NCI-H69 (cell line): Measurements from ENCODE around the gene LIMCH1.
"Not testable (repeated sequence)": the region's sequence is repeated elsewhere in the genome, so short reads cannot be mapped to it uniquely, and the experiment has no call there.

Experiments used
- DNase-seq: peaks from one replicate; lab custom pipeline; 2025; lab: John Stamatoyannopoulos, UW

Gene LIMCH1, protein sequence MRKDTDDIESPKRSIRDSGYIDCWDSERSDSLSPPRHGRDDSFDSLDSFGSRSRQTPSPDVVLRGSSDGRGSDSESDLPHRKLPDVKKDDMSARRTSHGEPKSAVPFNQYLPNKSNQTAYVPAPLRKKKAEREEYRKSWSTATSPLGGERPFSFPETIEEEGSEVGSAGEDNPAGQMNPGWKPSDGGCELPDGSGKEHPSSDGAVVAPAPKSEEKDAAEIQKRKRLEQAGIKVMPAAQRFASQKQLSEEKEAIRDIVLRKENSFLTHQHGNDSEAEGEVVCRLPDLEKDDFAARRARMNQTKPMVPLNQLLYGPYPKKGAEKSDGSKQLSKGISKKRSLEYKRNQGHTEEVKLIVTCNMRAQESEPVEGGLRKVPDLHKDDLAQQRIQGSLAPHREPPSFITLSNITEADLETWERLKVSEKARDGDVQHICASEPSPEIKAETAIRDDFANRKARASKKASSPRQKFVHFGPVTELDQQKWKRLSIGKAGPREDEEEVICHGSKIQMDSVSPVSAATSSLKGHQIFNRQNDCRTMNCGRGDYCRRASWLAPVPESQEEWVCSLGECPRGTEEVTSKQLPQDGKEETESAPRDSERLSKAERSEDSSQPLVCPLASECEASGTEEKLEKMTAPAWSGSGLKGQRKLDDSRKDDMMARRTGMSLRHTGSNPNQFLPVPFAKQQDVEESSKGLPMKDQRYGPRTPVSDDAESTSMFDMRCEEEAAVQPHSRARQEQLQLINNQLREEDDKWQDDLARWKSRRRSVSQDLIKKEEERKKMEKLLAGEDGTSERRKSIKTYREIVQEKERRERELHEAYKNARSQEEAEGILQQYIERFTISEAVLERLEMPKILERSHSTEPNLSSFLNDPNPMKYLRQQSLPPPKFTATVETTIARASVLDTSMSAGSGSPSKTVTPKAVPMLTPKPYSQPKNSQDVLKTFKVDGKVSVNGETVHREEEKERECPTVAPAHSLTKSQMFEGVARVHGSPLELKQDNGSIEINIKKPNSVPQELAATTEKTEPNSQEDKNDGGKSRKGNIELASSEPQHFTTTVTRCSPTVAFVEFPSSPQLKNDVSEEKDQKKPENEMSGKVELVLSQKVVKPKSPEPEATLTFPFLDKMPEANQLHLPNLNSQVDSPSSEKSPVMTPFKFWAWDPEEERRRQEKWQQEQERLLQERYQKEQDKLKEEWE (N-terminal part only)

DNA sequence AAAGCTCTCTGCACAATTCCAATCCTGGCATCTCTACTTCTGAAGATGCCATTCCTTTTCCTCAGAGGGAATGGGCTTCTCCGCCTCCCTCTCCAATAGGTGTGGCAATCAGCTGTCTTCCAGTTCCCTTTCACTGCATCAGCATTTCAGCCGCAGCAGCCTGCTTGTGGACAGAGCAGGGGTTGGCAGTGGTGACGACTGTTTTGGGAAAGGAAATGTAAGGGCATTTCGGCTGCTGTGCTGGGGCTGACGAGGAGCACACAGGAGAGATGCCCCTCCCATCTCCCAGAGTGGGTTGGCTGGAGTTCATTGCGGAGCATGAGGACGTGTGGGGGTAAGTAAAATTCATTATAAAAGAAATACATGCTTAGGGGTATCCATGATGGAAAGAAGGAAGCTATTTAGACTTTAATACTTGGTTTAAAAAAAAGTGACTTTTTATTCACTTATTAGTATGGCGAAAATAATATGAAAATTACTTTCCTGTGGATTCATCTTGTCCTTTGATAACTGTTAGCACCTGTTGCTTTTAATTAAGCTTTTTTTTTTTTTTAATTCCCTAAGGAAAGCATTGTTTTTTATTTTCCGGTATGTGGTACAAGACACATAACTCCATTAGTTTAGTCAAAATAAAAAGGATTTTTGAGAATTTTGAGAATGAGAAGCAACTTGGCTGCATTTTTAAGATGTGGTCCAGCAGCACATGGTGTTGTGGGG lies at the start of gene LIMCH1:
LIMCH1 (plus strand) TSS at position 141 of the 717 bp plus-strand sequence. CDS start 67,839 bp downstream, outside the sequence.
- DNase-seq = no peak

DNA sequence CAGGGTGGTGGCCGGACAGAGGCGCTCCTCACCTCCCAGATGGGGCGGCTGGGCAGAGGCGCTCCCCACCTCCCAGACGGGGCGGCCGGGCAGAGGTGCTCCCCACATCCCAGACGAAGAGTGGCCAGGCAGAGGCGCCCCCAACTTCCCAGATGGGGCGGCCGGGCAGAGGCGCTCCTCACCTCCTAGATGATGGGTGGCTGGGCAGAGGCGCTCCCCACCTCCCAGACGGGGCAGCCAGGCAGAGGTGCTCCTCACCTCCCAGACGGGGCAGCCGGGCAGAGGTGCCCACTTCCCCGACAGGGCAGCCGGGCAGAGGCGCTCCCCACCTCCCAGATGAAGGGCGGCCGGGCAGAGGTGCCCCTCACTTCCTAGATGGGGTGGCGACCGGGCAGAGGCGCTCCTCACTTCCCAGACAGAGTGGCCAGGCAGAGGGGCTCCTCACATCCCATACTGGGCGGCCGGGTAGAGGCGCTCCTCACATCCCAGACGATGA lies 46.8 kb upstream of the LIMCH1 start:
- DNase-seq = not testable (repeated sequence)

DNA sequence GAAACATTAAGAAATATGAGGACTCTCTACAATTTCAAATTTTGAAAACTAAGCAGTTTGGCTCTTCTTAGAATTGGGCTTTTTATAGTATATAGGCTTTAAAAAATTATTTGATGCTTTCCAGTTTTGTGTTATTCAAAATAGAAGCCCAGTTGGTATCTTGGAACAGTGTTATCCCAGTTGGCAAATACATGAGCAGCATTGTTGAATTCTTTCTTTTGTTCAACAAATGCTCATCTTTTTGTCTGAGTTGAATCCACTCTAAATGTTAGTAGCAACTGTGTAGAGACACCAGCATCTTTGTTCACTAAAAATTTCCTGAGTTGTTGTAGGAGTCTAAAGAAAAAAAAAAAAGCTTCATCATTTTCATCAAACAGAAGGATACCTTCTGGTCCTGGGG lies 41.0 kb upstream of the LIMCH1 start:
- no peak for DNase-seq

DNA sequence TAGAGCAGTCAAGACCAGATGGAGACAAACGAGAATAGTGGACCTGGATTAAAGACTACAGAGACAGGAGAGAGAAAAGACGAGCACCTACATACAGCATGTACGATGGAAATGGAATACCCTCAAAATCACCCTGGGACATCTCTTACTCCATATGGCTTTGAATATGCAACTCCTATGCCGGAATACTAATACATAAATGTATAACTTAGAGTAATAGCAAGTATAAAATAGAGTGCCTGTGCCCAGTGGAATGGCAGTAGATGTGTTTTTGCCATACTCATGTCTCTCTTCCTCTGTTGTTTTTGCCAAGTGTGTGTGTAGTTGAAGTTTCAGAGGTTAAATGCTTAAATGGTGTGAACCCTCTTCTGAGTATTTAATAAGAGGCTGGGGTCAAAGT lies 39.8 kb upstream of the LIMCH1 start:
- no peak for DNase-seq

DNA sequence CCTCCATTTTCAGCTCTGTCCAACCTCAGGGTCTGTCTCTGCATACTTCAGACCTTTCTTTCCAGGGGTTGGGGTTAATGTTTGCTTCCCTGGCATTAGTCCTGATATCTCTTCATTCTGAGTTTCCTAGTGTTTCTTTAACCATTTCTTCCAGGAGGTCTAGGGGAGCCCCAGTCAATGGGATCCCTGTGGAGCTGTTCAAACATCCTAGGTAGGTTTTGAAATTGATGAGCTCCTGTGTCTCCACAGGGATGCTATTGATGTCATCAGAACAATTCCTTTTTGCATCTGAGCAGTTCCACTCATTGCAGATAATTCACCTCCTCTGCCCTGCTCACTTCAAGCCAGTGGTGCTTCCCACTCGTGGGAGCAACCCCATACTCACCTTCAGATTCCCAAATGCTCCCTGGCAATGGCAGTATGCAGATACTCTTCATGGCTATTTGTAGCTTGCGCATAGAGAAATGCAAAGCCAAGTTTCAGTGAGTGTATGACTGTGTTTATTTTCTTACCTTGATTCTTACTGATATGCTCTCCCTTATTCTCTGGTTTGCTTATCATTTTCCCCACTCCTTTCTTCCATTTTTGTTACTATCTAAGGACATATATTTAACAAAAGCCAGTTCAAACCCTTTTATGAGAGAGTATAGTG lies 33.7 kb upstream of the LIMCH1 start:
- DNase-seq = no peak

DNA sequence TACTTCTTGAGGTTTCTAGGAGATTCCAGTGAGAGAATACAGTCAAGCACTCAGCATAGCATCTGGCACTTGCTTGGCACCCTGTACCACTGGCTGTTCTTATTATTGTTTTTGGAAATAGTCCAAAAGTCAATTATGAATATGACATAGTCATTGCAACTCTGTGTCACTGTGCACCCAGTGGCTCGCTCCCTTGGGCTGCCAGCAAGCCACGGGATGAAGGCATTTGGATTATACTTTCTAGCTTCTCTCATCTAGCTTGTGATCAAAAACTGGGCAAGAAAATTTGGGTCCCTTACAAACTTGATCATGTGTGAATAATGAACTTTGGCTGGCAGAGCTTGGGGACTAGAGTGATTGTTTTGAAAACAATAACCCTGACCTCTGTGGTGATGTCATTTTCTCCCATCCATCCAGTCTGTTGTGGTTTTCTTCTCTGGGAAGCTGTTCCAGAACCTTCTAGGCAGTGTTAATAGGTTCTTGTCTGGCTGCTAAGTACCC lies 32.7 kb upstream of the LIMCH1 start:
- DNase-seq = peak; percentile 3

DNA sequence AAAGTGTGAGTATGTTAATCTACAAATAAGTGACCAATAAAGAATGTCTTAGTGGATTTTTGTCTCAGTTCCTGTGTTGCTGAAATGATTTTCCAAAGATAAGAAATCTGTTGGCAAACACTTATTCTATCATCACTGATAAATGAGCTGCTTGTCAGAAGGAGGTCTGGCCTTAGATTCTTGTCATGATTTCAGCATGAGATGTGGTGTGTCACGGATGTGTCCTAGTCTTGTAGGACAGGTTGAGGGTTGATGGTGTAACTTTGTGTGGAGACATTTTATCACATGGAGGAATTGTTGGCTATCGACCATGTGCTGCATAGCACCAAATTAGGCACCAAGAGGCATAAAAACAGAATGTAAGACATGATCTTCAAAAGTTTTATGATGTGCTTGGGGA lies 31.8 kb upstream of the LIMCH1 start:
- no peak for DNase-seq

DNA sequence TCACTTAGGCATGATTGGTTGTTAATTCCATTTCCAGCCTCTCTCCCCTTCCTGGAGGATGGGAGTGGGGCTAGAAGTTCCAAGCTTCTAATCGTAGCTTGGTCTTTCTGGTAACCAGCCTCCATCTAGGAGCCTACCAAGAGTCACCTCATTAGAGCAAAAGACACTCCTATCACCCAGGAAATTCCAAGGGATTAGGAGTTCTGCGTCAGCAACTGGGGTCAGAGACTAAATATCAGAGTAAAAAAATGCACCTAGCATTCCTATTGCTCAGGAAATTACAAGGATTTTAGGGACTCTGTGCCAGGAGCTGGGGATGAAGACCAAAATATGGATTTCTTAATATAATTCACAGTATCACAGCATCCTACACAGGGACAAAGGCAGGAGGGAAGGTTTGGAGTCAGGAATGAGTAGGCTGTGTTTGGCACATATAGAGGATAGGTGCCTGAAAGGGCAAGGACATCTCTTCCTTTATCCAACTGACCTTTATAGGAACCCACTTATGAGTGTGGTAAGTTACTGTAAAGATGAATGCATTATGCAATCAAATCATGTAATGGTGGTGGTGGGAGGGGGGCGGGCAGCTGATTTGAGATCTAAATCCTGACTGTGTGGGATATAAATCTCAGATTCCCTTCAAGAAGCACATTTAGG lies 30.5 kb upstream of the LIMCH1 start:
- no peak for DNase-seq

DNA sequence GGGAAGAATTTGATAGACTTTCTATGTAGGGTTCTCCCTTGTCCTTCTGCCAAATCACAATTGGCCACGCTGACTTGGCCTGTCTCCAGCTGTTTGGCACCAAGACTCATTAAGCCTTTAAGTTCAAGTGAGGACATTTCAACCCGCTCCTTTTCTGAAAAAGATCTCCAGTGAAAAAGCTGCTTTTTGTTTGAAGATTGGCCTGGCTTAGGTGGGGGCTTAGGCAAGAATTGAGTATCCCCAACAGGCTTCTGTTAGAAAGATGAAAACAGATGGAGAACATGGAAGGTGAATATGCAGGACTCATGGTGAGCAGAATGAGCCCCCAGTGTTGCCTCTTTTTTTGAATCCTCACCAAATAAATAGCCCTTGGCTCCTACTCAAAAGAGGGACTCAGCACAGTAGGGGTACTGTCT lies 28.5 kb upstream of the LIMCH1 start:
- DNase-seq = no peak

DNA sequence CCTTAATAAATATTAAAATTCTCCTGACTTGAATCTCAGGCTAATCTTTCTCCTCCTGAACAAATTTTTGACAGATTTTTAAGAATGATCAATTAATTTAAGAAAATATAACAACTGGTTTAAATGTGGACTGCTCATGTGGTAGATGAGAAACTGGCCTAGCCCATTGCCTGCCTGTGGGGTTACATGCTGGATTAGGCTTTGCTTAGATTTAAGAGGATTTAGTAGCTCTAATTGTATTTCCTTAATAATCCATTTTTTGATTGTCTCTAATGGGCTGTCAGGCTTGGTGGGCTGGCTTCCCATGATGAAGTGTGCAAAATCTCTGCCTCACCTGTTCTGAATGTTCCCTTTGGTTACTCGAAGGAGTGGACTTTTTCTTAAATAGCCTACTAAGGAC lies 27.8 kb upstream of the LIMCH1 start:
- DNase-seq = no peak

DNA sequence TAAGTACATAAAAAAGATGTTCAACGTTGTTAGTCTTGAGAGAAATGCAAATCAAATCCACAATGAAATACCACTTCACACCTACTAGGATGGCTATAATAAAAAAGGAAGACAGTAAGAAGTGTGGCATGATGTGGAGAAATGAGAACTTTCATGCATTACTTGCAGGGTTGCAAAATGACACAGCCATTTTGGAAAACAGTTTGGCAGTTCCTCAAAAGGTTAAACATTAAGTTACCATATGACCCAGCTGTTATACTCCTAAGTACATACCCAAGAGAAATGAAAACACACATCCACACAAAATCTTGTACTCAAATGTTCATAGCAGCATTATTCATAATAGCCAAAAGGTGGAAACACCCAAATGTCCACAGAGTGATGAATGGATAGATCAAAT lies 25.8 kb upstream of the LIMCH1 start:
- no peak for DNase-seq

DNA sequence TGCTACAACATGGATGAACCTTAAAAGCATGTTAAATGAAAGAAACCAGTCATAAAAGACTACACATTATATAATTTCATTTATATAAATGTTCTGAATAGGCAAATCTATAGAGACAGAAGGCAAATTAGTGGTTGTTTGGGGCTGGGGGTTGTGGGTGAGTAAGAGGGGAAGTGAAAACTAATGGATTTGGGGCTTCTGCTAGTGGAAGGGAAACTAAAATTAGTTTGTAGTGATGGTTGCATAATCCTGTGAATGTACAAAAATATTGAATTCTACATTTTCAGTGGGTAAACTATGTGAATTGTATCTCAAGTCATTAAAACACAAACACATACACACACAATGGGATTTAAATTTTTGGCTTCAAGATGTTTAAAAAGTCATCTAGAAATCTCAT lies 25.4 kb upstream of the LIMCH1 start:
- DNase-seq = no peak

DNA sequence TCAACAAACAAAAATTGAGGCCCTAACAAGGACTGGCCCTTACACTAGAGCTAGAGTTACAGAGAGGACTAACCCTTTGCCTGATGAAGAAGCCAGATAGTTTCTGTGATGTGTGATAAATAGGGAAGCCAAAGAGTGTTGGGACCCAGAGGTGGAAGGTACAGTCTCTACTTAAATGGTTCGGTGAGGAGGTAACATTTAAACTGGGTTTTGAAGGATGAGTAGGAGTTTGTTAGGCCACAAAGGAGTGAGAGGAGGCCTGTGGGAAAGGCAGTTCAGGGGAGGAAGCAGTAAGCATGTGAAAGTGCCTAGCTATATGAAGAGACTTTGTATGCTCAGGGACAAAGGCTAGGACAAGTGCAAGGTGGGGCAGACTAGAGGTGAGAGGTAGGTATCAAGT lies 23.8 kb upstream of the LIMCH1 start:
- DNase-seq = no peak

DNA sequence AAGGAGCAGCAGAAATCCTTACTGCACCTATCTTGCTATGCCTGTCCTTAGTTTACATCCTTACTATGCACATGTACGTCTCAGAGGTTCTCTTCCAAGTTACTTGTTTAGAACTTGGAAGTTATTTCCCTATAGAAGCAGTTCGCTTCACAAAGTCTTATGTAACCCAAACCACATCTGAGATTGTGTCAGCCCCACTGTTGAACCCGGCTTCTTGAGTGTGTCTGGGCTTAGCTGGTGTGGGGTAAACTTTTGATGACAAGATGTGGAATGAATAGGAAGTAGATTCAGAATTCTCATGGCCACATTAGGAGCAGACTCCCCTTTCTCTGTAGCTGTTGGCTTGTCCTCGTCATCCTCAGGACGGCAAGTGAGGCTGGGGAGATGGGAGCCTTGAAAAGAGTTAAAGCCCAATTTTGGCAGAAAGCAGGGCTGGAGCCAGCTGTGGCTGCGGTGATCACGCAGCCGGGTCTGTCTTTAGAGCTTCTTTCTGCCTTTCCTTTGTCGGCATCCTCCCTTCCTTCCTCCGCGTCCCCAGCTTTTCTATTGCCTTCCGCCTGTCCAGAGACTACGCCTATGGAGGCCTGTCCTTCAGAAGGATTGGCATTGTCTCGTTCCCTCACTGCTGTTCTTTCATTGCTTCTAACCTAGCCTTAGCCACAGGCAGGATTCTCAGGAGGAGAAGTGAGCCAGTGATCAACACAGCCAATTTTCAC lies 23.0 kb upstream of the LIMCH1 start:
- no peak for DNase-seq

DNA sequence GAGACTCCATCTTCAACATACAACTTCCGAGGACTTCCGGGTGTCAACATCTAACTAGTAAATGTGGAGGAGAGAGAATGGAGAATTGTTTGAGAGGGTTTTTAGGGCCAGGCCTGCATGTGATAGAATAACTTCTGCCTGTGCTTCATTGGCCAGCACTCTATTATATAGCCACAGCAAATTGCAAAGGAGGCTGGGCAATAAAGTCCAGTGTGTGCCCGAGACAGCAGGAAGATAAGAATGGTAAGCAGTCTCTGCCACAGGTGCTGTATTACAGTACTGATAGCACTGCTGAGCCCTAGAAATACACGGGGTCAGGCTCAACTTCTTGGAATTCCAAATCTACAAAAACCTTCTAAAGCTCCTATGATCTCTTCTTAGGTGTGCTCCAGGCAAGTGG lies 20.8 kb upstream of the LIMCH1 start:
- DNase-seq = no peak

DNA sequence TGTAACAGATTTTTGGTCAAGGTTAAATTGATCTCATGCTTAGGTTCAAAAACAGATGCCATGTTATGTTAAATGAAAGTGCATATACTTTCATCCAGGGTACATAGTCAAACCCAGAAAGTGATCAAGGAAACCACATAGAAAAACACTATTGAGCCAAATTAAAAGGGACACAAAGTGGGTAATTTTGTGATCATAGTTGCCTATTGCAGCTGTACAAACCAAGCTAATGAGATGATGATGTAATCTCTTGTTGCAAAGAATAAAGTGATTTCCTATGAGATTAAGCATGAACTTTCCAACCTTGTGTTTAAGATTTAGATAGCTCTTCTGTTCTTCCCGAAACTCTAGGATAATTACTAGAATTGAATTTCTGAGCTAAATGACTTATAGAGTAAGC lies 20.2 kb upstream of the LIMCH1 start:
- no peak for DNase-seq

DNA sequence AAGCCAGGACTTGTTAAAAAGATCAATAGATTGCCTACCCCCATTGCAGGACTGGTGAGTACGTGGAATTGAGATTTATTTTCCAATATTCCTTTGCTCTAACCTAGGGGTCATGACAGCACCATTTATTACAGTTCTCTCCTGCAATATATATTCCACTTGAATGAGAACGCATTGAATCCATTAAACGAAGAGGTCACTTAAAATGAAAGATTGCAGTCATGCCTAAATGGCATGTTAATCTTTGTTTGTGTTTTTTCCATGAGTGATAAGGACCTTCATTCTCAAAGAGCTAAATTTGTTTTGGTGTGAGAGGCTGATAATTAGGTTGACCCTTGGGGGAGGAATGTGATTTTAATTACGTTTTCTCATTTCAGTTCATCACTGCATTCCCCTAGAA lies 13.5 kb upstream of the LIMCH1 start:
- DNase-seq = no peak

DNA sequence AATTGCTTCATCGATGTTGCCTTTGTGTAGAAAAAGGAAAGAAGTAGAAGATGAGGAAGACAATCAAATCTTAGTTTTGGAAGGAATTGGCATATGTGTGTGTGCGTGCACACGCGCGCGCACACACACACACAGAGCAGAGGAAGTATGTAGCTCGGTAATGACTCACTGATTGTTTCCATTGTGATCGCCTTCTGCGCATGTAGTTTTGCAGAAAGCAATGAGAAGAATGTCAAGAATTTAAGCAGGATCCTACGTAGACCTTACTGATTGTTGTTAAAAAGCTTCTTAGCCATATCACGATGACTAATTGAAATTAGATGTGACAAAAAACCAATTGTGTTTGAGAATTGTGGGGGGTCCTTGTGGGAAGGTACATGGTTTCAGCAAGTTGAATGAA lies 12.8 kb upstream of the LIMCH1 start:
- no peak for DNase-seq

DNA sequence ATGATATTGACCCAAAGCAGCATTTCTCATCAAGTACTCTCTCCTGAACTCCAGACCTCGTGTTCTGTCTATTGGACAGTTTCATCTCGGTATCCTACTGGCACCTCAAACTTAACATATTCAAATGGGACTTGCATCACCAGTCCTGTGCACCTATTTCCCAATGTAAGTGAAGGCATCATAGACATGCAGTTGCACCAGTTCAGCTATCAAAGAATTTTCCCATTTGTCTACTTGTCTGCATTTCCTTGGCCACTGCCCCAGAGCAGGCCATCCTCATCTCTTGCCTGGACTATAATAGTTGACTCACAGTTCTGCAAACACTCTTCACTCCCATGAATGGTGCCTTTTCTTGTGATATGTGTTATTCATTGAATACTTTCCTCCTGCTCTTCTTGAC lies 11.3 kb upstream of the LIMCH1 start:
- no peak for DNase-seq
